ENCODE measurements around the gene FTH1. TPM values are rescaled to one million over a fixed set of nuclear protein-coding genes. Genes with fewer than 3 reads are reported as not detected.

FTH1 gene
- total and polyA plus RNA-seq, 3 donors from 2014 or later, result 1,162 to 2,237 (median 1,419) TPM

DNA sequence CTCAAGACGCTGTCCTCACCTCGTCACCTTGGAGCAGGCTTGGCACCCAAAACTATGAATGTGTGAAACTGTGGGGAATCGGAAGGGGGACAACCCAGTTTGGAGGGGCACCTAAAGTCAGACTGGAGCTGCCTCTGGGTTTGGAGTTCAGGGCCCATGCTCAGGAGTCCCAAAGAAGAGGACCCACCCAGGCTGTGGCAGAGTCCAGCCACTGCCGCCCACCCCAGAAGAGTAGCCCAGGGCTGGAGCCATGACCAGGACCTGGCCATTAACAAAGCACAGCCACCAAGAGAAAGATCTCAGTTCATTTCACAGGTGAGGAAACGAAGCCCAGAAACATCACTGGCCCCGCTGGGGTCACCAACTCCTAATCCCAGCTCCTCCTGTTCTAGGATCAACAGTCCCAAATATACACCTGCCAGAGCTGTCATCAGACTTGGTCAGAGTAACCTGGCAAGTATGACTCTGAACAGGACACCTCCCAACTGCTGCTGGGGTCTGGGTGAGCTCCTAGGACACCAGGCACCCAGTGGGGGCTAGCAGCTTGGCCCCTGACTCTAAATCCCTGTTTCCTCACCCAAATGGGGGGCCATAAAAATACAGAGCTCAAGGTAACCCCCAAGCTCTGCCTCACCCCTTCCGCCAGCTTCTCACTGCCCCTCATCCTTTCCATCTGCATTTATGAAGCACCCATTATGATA lies 52.8 kb downstream of the FTH1 start:
- intact Hi-C loops (cut with DNase I; ENCODE audit: low total_unique reads), result no loop called here
- TF ChIP-seq, protein P1, sequence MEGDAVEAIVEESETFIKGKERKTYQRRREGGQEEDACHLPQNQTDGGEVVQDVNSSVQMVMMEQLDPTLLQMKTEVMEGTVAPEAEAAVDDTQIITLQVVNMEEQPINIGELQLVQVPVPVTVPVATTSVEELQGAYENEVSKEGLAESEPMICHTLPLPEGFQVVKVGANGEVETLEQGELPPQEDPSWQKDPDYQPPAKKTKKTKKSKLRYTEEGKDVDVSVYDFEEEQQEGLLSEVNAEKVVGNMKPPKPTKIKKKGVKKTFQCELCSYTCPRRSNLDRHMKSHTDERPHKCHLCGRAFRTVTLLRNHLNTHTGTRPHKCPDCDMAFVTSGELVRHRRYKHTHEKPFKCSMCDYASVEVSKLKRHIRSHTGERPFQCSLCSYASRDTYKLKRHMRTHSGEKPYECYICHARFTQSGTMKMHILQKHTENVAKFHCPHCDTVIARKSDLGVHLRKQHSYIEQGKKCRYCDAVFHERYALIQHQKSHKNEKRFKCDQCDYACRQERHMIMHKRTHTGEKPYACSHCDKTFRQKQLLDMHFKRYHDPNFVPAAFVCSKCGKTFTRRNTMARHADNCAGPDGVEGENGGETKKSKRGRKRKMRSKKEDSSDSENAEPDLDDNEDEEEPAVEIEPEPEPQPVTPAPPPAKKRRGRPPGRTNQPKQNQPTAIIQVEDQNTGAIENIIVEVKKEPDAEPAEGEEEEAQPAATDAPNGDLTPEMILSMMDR (IDR thresholded peaks at IDR 0.05), result no peak
- TF ChIP-seq POLR2A (IDR thresholded peaks at IDR 0.05), result no peak
- H3K27ac ChIP-seq, result peak overlapping the region in 1 of 2 donors; percentile 90
- H3K9me3 ChIP-seq, result no peaks in the 10 kb centered on the region
- no peaks in the 10 kb centered on the region for H3K27me3 ChIP-seq
- H3K36me3 ChIP-seq (ENCODE audit: low read depth, missing control alignments), result no peaks in the 10 kb centered on the region
- H3K4me1 ChIP-seq, result peaks cover 77% of the 10 kb centered on the region
- no peak overlapping the region for H3K4me3 ChIP-seq
- DNase-seq, result no peak
- WGBS, 2 donors, result 65 to 76% methylated on average over 3 to 7 of the region's 7 CpGs

Small RNA genes lying within 50 kb of the gene (small RNA-seq; reads per million reads assigned to genes)
- 0 reads per million in 2 donors for gene RNU6-1243P

Other genes starting within 250 kb of the FTH1 start
- gene MYRF, start 215.0 kb downstream of the FTH1 start, total RNA-seq, result 10 to 100 TPM in 1 of 2 donors, 1 to 10 TPM in 1; 9.2 to 10.7 TPM
- gene MYRF, start 215.0 kb downstream of the FTH1 start, polyA plus RNA-seq (ENCODE audit: insufficient read depth, low read depth, low replicate concordance), result 15.2 TPM
- 10 to 100 TPM; 46.7 to 55.6 TPM for gene TMEM258, start 175.0 kb downstream of the FTH1 start, total RNA-seq
- 162 TPM for gene TMEM258, start 175.0 kb downstream of the FTH1 start, polyA plus RNA-seq (ENCODE audit: insufficient read depth, low read depth, low replicate concordance)
- 10 to 100 TPM; 22.7 to 31.5 TPM for gene FEN1, start 174.7 kb downstream of the FTH1 start, total RNA-seq
- 27.3 TPM for gene FEN1, start 174.7 kb downstream of the FTH1 start, polyA plus RNA-seq (ENCODE audit: insufficient read depth, low read depth, low replicate concordance)
- gene FADS1, start 150.6 kb downstream of the FTH1 start, total RNA-seq, result 10 to 100 TPM; 24.5 to 39.8 TPM
- 21.1 TPM for gene FADS1, start 150.6 kb downstream of the FTH1 start, polyA plus RNA-seq (ENCODE audit: insufficient read depth, low read depth, low replicate concordance)
- 100 to 1,000 TPM in 1 of 2 donors, 10 to 100 TPM in 1; 73.5 to 123 TPM for gene FADS2, start 139.3 kb downstream of the FTH1 start, total RNA-seq
- gene FADS2, start 139.3 kb downstream of the FTH1 start, polyA plus RNA-seq (ENCODE audit: insufficient read depth, low read depth, low replicate concordance), result 80.8 TPM
- 10 to 100 TPM; 50.6 to 88.5 TPM for gene FADS3, start 76.1 kb downstream of the FTH1 start, total RNA-seq
- 20.5 TPM for gene FADS3, start 76.1 kb downstream of the FTH1 start, polyA plus RNA-seq (ENCODE audit: insufficient read depth, low read depth, low replicate concordance)
- gene RAB3IL1, start 50.1 kb downstream of the FTH1 start, total RNA-seq, result 10 to 100 TPM; 57.7 to 65.8 TPM
- gene RAB3IL1, start 50.1 kb downstream of the FTH1 start, polyA plus RNA-seq (ENCODE audit: insufficient read depth, low read depth, low replicate concordance), result 88.2 TPM
- gene BEST1, start 17.3 kb downstream of the FTH1 start, total RNA-seq, result 10 to 100 TPM; 21.0 to 33.4 TPM
- gene BEST1, start 17.3 kb downstream of the FTH1 start, polyA plus RNA-seq (ENCODE audit: insufficient read depth, low read depth, low replicate concordance), result 9.2 TPM
- gene INCENP, start 156.4 kb upstream of the FTH1 start, total RNA-seq, result 10 to 100 TPM; 42.0 to 46.6 TPM
- gene INCENP, start 156.4 kb upstream of the FTH1 start, polyA plus RNA-seq (ENCODE audit: insufficient read depth, low read depth, low replicate concordance), result 25.0 TPM
- gene SCGB1D1, start 222.6 kb upstream of the FTH1 start, total RNA-seq, result not detected
- not detected for gene SCGB1D1, start 222.6 kb upstream of the FTH1 start, polyA plus RNA-seq (ENCODE audit: insufficient read depth, low read depth, low replicate concordance)
- not detected for gene SCGB2A1, start 241.0 kb upstream of the FTH1 start, total RNA-seq
- gene SCGB2A1, start 241.0 kb upstream of the FTH1 start, polyA plus RNA-seq (ENCODE audit: insufficient read depth, low read depth, low replicate concordance), result 10.3 TPM